GM12864 (cell line): ENCODE results near the gene ALPG.
"Not testable (repeated sequence)": the region's sequence is repeated elsewhere in the genome, so short reads cannot be mapped to it uniquely, and the experiment has no call there.

Experiments
- DNase-seq: peaks from one replicate; pipeline ENCODE4 v3.0.0-alpha.2; 2011; ENCODE audit warnings: low read depth
- H3K4me3 ChIP-seq: 2 replicates; pipeline ENCODE4 v1.5.1; 2011; ENCODE audit warnings: mild to moderate bottlenecking, low read depth, low read length, control low read depth
- CTCF ChIP-seq: IDR thresholded peaks from 2 replicates; pipeline ENCODE4 v1.5.1; 2011; ENCODE audit warnings: low read depth, mild to moderate bottlenecking, moderate library complexity, low read length, control low read depth, inconsistent platforms; ENCODE audit errors: missing control alignments

The ALPG gene

GRCh38 chr2:232402518-232402917, 4.1 kb upstream of the ALPG start:
- H3K4me3 ChIP-seq: no peak overlapping the region
- DNase-seq: no peak
- no peak for TF ChIP-seq CTCF

- H3K4me3 ChIP-seq: no peak overlapping the region
- no peak for DNase-seq
- no peak for TF ChIP-seq CTCF
Measured at GRCh38 chr2:232405943-232406510, 617 bp upstream of the ALPG start.

GRCh38 chr2:232407428-232408150, 945 bp downstream of the ALPG start:
- DNase-seq, H3K4me3 ChIP-seq: not testable (repeated sequence)

- DNase-seq, H3K4me3 ChIP-seq: not testable (repeated sequence)
Measured at GRCh38 chr2:232408269-232408668, 1.6 kb downstream of the ALPG start.

- not testable (repeated sequence) for H3K4me3 ChIP-seq, DNase-seq
Measured at GRCh38 chr2:232409617-232410016, 3.0 kb downstream of the ALPG start.

- no peak for DNase-seq
- TF ChIP-seq CTCF: no peak
- H3K4me3 ChIP-seq: no peak overlapping the region
Measured at GRCh38 chr2:232410238-232410900, 3.7 kb downstream of the ALPG start.

- no peak for DNase-seq
- no peak overlapping the region for H3K4me3 ChIP-seq
- TF ChIP-seq CTCF: no peak
Measured at GRCh38 chr2:232411901-232412629, 5.4 kb downstream of the ALPG start.

GRCh38 chr2:232412986-232413385, 6.3 kb downstream of the ALPG start:
- no peak overlapping the region for H3K4me3 ChIP-seq
- TF ChIP-seq CTCF: no peak
- no peak for DNase-seq
